ENCODE measurements around the gene KRT38.
"Not testable (repeated sequence)": the region's sequence is repeated elsewhere in the genome, so short reads cannot be mapped to it uniquely, and the experiment has no call there.

The KRT38 gene

DNA sequence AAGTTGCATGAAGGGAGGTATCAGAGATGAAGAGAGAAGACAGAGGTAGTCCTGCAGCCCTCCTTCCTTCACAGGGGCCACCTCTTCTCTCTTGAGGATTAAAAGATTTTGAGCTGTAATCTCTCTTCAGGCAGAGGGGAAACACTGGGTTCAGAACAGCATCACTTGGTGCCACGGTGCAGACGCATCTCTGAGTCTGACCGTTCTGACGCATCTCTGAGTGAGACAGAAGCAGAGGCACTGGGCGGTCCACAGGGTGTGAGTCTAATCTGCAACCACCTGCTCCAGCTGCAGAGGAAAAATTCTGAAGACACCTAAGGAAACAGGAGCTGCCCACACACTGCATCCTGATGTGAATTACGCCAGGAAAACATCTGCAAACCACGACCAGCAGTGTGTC lies 11.1 kb downstream of the KRT38 start:
- TF ChIP-seq CTCF (IDR thresholded peaks at IDR 0.05; ENCODE audit: low read depth, low read length, missing control alignments), result no peak
- DNase-seq (ENCODE audit: extremely low read depth, low read depth), result no peak
- no peak overlapping the region for H3K4me3 ChIP-seq (replicated peaks; ENCODE audit: low read depth, low read length)

DNA sequence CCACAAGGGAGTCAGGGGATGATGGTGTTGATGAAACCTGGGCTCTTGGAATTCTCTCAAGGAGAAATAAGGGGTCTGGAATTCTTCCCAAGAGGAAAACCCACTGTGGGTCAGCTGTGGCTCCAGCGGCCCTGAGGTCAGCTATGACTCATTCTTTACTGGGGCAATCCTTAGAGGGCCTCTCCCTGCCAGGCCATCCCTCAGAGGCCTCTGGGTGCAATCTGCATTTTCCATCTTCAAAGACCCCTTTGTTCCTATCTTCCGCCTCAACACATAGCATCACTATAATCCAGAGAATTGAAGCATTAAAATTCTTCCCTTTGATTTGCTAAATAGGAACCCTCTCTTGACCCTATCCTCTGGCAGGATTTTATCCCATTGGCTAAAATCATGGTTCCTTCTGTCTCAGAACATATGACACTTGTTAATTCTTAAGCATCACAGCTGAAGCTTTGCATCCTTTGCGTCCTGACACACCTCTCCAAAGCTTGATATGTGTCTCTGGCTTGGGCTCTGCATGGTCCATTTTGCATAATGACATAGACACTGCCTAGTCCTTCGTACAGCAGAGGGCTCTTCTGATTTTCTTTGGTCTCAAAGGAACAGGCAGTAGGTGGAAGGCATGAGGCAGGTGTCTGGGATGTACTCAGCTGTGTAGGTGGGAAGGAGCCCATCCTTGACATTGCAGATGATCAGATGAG lies 12.0 kb downstream of the KRT38 start:
- TF ChIP-seq CTCF (IDR thresholded peaks at IDR 0.05; ENCODE audit: low read depth, low read length, missing control alignments), result no peak
- no peak overlapping the region for H3K4me3 ChIP-seq (replicated peaks; ENCODE audit: low read depth, low read length)
- DNase-seq (ENCODE audit: extremely low read depth, low read depth), result no peak

DNA sequence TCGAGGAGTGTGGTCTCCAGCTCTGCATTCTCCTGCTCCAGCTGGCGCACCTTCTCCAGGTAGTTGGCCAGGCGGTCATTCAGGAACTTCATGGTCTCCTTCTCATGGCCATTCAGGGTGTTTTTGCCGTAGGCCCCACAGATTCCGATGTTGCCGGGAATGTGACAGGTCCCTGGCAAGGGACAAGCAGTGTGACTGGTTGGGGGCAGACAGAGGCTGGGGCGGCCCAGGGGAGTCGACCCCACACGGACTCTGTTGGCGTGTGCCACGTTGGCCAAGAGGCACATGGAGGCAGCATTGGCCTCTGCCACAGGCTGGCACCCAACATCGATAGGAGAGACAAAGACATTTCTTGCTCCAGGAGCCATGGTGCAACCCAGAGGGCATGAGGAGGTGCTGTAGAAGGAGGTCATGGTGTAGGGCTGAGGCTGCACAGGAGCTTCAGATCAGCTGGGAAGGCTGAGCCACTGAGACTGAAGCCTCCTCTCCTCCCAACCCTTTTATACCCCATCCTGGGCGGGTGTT lies 16.6 kb downstream of the KRT38 start, which contains the start of gene KRT37:
TSS of gene KRT37 (minus strand) at position 475 of the 525 bp plus-strand sequence. CDS start at position 413, 62 bp downstream.
- TF ChIP-seq CTCF (IDR thresholded peaks at IDR 0.05; ENCODE audit: low read depth, low read length, missing control alignments), result no peak
- DNase-seq (ENCODE audit: extremely low read depth, low read depth), result no peak
- H3K4me3 ChIP-seq (replicated peaks; ENCODE audit: low read depth, low read length), result no peak within 1 kb of the TSS

- not testable (repeated sequence) for DNase-seq (ENCODE audit: extremely low read depth, low read depth); H3K4me3 ChIP-seq (replicated peaks; ENCODE audit: low read depth, low read length)
These were observed 18.2 kb downstream of the KRT38 start for GRCh38 chr17:41422586-41422985.

- H3K4me3 ChIP-seq (replicated peaks; ENCODE audit: low read depth, low read length), result no peak overlapping the region
- no peak for DNase-seq (ENCODE audit: extremely low read depth, low read depth)
- no peak for TF ChIP-seq CTCF (IDR thresholded peaks at IDR 0.05; ENCODE audit: low read depth, low read length, missing control alignments)
These were observed 19.2 kb downstream of the KRT38 start for GRCh38 chr17:41421617-41422016.

- no peak overlapping the region for H3K4me3 ChIP-seq (replicated peaks; ENCODE audit: low read depth, low read length)
- no peak for DNase-seq (ENCODE audit: extremely low read depth, low read depth)
- TF ChIP-seq CTCF (IDR thresholded peaks at IDR 0.05; ENCODE audit: low read depth, low read length, missing control alignments), result no peak
These were observed 19.7 kb downstream of the KRT38 start for GRCh38 chr17:41421116-41421515.

DNA sequence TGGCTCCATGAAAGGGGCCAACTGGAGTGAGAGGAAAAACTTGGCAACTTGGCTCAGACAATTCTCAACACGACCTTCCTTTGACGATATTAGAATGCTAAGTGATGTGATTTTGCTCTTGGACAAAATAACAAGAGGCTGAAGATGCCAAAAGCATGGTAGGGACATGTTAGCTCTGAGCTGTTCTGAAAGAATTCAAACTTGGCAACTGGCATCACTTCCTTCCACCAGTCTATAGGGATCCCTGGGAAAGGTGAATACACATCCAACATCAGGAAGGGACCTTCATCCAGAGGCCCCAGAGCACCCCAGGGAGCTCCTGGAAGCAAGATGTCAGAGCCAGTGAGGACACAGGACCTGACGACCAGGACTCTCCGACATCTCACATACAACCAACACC lies 20.6 kb downstream of the KRT38 start:
- DNase-seq (ENCODE audit: extremely low read depth, low read depth), result no peak
- TF ChIP-seq CTCF (IDR thresholded peaks at IDR 0.05; ENCODE audit: low read depth, low read length, missing control alignments), result no peak
- no peak overlapping the region for H3K4me3 ChIP-seq (replicated peaks; ENCODE audit: low read depth, low read length)
